SK-N-SH (cell line): ENCODE data around the gene PLXNA4. TPM values are rescaled to one million over a fixed set of nuclear protein-coding genes. Genes with fewer than 3 reads are reported as not detected.

ENCODE experiments used
- CTCF ChIA-PET: fragments of 300-600, 350-600 bp; formaldehyde crosslinking; extraction: SDS; loops from one replicate; lab custom pipeline; 2021; lab: Yijun Ruan, JAX
- POLR2A ChIA-PET: fragments of 350-600 bp; sonication (Branson Sonifier 250); formaldehyde crosslinking; extraction: SDS; loops from one replicate; lab custom pipeline; 2020; ENCODE audit warnings: antibody characterized with exemption, inconsistent platforms; lab: Yijun Ruan, JAX
- DNase-seq: peaks from one replicate; pipeline ENCODE4 v3.0.0; 2012
- H2AFZ ChIP-seq: fragments of 200-600 bp; sonication (generic); 2 replicates; pipeline ENCODE4 v1.8.1; 2016; ENCODE audit warnings: antibody characterized with exemption, mild to moderate bottlenecking, low read depth
- H3F3A ChIP-seq: fragments of 200-600 bp; sonication (generic); replicated peaks from 2 replicates; pipeline ENCODE3; 2016; ENCODE audit warnings: antibody characterized with exemption, mild to moderate bottlenecking; ENCODE audit not compliant: insufficient read depth
- H3K27ac ChIP-seq, 2 experiments: fragments of 200-500 bp in 1 of 2; fragments of 200-600 bp in 1 of 2; sonication (Bioruptor generic) in 1 of 2; sonication (generic), shearing (Covaris generic) in 1 of 2; 2 replicates each; pipeline versions ENCODE4 v1.5.1 to v1.6.1; 2014 to 2016; ENCODE audit warnings: low read depth in 2 of 2, inconsistent platforms in 1 of 2, low read length in 1 of 2, mild to moderate bottlenecking in 1 of 2, mixed read lengths in 1 of 2
- H3K27me3 ChIP-seq: fragments of 200-600 bp; sonication (generic), shearing (Covaris generic); 2 replicates; pipeline ENCODE4 v1.6.1; 2016; ENCODE audit warnings: mixed run types; ENCODE audit not compliant: insufficient read depth
- H3K36me3 ChIP-seq, 2 experiments: fragments of 200-500 bp in 1 of 2; fragments of 200-600 bp in 1 of 2; sonication (Bioruptor generic) in 1 of 2; sonication (generic) in 1 of 2; replicated peaks in 1 of 2; 2 replicates each; pipeline versions ENCODE3 to v1.5.1; 2014 to 2016; ENCODE audit warnings: low read length in 1 of 2, mild to moderate bottlenecking in 1 of 2; ENCODE audit not compliant: insufficient read depth in 2 of 2, control insufficient read depth in 1 of 2
- H3K4me1 ChIP-seq, 2 experiments: fragments of 200-500 bp in 1 of 2; fragments of 200-600 bp in 1 of 2; sonication (Bioruptor generic) in 1 of 2; sonication (generic), shearing (Covaris generic) in 1 of 2; 2 replicates each; pipeline versions ENCODE4 v1.5.1 to v1.6.1; 2014 to 2016; ENCODE audit warnings: low read depth in 1 of 2, low read length in 1 of 2, mixed run types in 1 of 2; ENCODE audit not compliant: insufficient read depth in 2 of 2, control insufficient read depth in 1 of 2
- H3K4me2 ChIP-seq: fragments of 200-600 bp; sonication (generic), shearing (Covaris generic); 2 replicates; pipeline ENCODE4 v1.6.1; 2017; ENCODE audit warnings: mixed run types
- H3K4me3 ChIP-seq, 2 experiments: fragments of 200-500 bp in 1 of 2; fragments of 200-600 bp in 1 of 2; sonication (Bioruptor generic) in 1 of 2; sonication (generic), shearing (Covaris generic) in 1 of 2; 2 replicates each; pipeline versions ENCODE4 v1.5.1 to v1.8.1; 2014 to 2016; ENCODE audit warnings: low read depth in 2 of 2, inconsistent platforms in 1 of 2, low read length in 1 of 2, mild to moderate bottlenecking in 1 of 2, mixed read lengths in 1 of 2, moderate library complexity in 1 of 2
- H3K79me2 ChIP-seq: fragments of 200-600 bp; sonication (generic); 2 replicates; pipeline ENCODE4 v1.8.1; 2017; ENCODE audit warnings: mild to moderate bottlenecking; ENCODE audit not compliant: insufficient read depth
- H3K9ac ChIP-seq: fragments of 200-600 bp; sonication (generic); 2 replicates; pipeline ENCODE4 v1.6.1; 2017; ENCODE audit warnings: mixed run types
- H3K9me2 ChIP-seq: fragments of 200-600 bp; sonication (generic); 2 replicates; pipeline ENCODE4 v1.6.1; 2017; ENCODE audit warnings: mixed run types
- H3K9me3 ChIP-seq: fragments of 200-600 bp; sonication (generic); 2 replicates; pipeline ENCODE4 v1.6.1; 2017; ENCODE audit warnings: mixed run types, mild to moderate bottlenecking, moderate library complexity
- H4K20me1 ChIP-seq: fragments of 200-600 bp; sonication (generic); 2 replicates; pipeline ENCODE4 v1.6.1; 2017; ENCODE audit warnings: mild to moderate bottlenecking, mixed run types; ENCODE audit not compliant: insufficient read depth
- CHD2 ChIP-seq: fragments of 150-350 bp; IDR thresholded peaks from 2 replicates; pipeline ENCODE4 v1.6.1; 2018; ENCODE audit warnings: low read length; ENCODE audit not compliant: partially characterized antibody
- EP300 ChIP-seq, 2 experiments: IDR thresholded peaks; 2 replicates each; pipeline versions ENCODE4 v1.4.0 to v1.6.1; 2012; ENCODE audit warnings: borderline replicate concordance in 1 of 2, low read depth in 1 of 2, low read length in 1 of 2
- FOSL2 ChIP-seq: IDR thresholded peaks from 2 replicates; pipeline ENCODE4 v1.4.0; 2012; ENCODE audit warnings: low read depth, mild to moderate bottlenecking, moderate library complexity, borderline replicate concordance
- GABPA ChIP-seq: IDR thresholded peaks from 2 replicates; pipeline ENCODE4 v1.4.0; 2012; ENCODE audit warnings: low read depth, mild to moderate bottlenecking
- GATA2 ChIP-seq: sonication (generic); formaldehyde crosslinking; IDR thresholded peaks from 2 replicates; pipeline ENCODE4 v1.5.0; 2020; ENCODE audit warnings: mild to moderate bottlenecking, missing genetic modification reagents
- JUND ChIP-seq: IDR thresholded peaks from 2 replicates; pipeline ENCODE4 v1.4.0; 2012
- MEF2A ChIP-seq: IDR thresholded peaks from 2 replicates; pipeline ENCODE4 v1.4.0; 2012; ENCODE audit warnings: low read depth, borderline replicate concordance
- MXI1 ChIP-seq: IDR thresholded peaks from 2 replicates; pipeline ENCODE4 v1.6.1; 2012; ENCODE audit warnings: mild to moderate bottlenecking, low read depth, low read length, improper control_type of control experiment
- NRF1 ChIP-seq: IDR thresholded peaks from 2 replicates; pipeline ENCODE4 v1.6.1; 2012; ENCODE audit warnings: low read depth, mild to moderate bottlenecking, low read length
- POLR2AphosphoS5 ChIP-seq: IDR thresholded peaks from 2 replicates; pipeline ENCODE4 v1.6.1; 2012; ENCODE audit warnings: low read depth, low read length
- RAD21 ChIP-seq: IDR thresholded peaks from 2 replicates; pipeline ENCODE4 v1.6.1; 2012; ENCODE audit warnings: mild to moderate bottlenecking, low read length
- RCOR1 ChIP-seq: fragments of 150-350 bp; IDR thresholded peaks from 2 replicates; pipeline ENCODE4 v1.6.1; 2017; ENCODE audit warnings: antibody characterized with exemption, low read length
- RFX5 ChIP-seq: IDR thresholded peaks from 2 replicates; pipeline ENCODE4 v1.6.1; 2012; ENCODE audit warnings: mild to moderate bottlenecking, improper control_type of control experiment, low read length
- SIN3A ChIP-seq: IDR thresholded peaks from 2 replicates; pipeline ENCODE4 v1.6.1; 2012; ENCODE audit warnings: low read depth, mild to moderate bottlenecking, low read length, moderate library complexity, borderline replicate concordance
- SMC3 ChIP-seq: IDR thresholded peaks from 2 replicates; pipeline ENCODE4 v1.6.1; 2012; ENCODE audit warnings: low read depth, low read length, improper control_type of control experiment
- TAF1 ChIP-seq: IDR thresholded peaks from 2 replicates; pipeline ENCODE4 v1.6.1; 2012; ENCODE audit warnings: low read depth, mild to moderate bottlenecking, low read length, moderate library complexity, borderline replicate concordance
- TCF12 ChIP-seq: IDR thresholded peaks from 2 replicates; pipeline ENCODE4 v1.4.0; 2012
- TEAD4 ChIP-seq: IDR thresholded peaks from 2 replicates; pipeline ENCODE4 v1.4.0; 2012; ENCODE audit warnings: mild to moderate bottlenecking, borderline replicate concordance; ENCODE audit not compliant: insufficient read depth
- USF2 ChIP-seq: fragments of 150-350 bp; IDR thresholded peaks from 2 replicates; pipeline ENCODE4 v1.6.1; 2017; ENCODE audit warnings: antibody characterized with exemption, low read length, low read depth, borderline replicate concordance
- YY1 ChIP-seq: IDR thresholded peaks from 2 replicates; pipeline ENCODE4 v1.4.0; 2012; ENCODE audit warnings: low read depth, mild to moderate bottlenecking
- WGBS: methylation state at CpG from one replicate; pipeline ENCODE4 v1.1.6; 2017; ENCODE audit warnings: low lambda C conversion rate; 5-methylcytosine and 5-hydroxymethylcytosine counted together
- polyA plus RNA-seq, 3 experiments: library from polyadenylated mRNA; depleted of rRNA; stranded (reverse); fragments of >200 nt; gene quantifications; 2 replicates each; pipeline ENCODE4 v1.2.3, GENCODE V29; 2012
- TF ChIP-seq, protein P1 (sequence below): IDR thresholded peaks from 2 replicates; pipeline ENCODE4 v1.4.0; 2012; ENCODE audit warnings: low read depth
- TF ChIP-seq, protein P2 (sequence below): IDR thresholded peaks from 2 replicates; pipeline ENCODE4; 2012
- TF ChIP-seq, protein P3 (sequence below): fragments of 200-600 bp; sonication (generic); IDR thresholded peaks from 2 replicates; pipeline ENCODE4 v1.6.1; 2017; ENCODE audit warnings: antibody characterized with exemption, mild to moderate bottlenecking, moderate library complexity
- TF ChIP-seq, protein P4 (sequence below): IDR thresholded peaks from 2 replicates; pipeline ENCODE4 v1.4.0; 2012; ENCODE audit warnings: low read depth, borderline replicate concordance

The PLXNA4 gene
- polyA plus RNA-seq, 1 of the 3 experiments (the other 2 are of a cell fraction), result 2.4 TPM

DNA sequence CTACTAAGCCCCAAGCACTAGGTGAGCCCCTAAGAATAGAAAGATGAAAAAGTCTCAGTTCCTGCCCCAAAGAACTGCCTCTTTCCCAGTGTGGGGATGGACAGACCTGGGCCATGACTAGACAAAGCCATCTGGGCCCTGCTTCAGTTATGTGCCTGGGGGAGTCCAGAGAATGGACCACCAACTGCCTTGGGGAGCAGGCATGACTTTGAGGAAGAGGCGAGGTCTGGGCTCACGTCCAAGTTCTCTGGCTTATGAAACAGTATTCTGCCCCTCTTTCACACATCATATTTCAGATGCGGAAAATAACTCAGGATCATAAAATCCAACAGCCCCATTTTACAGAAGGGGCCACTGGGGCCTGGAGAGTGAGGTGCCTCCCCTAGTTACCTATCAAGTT, 80.3 kb downstream of the PLXNA4 start (continued):
- TF ChIP-seq, protein P1, sequence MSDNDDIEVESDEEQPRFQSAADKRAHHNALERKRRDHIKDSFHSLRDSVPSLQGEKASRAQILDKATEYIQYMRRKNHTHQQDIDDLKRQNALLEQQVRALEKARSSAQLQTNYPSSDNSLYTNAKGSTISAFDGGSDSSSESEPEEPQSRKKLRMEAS, result no peak
- no peak for TF ChIP-seq SMC3
- no peak for TF ChIP-seq NRF1
- TF ChIP-seq, protein P2, sequence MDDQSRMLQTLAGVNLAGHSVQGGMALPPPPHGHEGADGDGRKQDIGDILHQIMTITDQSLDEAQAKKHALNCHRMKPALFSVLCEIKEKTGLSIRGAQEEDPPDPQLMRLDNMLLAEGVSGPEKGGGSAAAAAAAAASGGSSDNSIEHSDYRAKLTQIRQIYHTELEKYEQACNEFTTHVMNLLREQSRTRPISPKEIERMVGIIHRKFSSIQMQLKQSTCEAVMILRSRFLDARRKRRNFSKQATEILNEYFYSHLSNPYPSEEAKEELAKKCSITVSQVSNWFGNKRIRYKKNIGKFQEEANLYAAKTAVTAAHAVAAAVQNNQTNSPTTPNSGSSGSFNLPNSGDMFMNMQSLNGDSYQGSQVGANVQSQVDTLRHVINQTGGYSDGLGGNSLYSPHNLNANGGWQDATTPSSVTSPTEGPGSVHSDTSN, result no peak
- no peak for TF ChIP-seq TAF1
- TF ChIP-seq MXI1, result no peak
- TF ChIP-seq, protein P3, sequence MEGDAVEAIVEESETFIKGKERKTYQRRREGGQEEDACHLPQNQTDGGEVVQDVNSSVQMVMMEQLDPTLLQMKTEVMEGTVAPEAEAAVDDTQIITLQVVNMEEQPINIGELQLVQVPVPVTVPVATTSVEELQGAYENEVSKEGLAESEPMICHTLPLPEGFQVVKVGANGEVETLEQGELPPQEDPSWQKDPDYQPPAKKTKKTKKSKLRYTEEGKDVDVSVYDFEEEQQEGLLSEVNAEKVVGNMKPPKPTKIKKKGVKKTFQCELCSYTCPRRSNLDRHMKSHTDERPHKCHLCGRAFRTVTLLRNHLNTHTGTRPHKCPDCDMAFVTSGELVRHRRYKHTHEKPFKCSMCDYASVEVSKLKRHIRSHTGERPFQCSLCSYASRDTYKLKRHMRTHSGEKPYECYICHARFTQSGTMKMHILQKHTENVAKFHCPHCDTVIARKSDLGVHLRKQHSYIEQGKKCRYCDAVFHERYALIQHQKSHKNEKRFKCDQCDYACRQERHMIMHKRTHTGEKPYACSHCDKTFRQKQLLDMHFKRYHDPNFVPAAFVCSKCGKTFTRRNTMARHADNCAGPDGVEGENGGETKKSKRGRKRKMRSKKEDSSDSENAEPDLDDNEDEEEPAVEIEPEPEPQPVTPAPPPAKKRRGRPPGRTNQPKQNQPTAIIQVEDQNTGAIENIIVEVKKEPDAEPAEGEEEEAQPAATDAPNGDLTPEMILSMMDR, result no peak
- TF ChIP-seq JUND, result no peak
- TF ChIP-seq FOSL2, result no peak
- no peak for TF ChIP-seq TEAD4

DNA sequence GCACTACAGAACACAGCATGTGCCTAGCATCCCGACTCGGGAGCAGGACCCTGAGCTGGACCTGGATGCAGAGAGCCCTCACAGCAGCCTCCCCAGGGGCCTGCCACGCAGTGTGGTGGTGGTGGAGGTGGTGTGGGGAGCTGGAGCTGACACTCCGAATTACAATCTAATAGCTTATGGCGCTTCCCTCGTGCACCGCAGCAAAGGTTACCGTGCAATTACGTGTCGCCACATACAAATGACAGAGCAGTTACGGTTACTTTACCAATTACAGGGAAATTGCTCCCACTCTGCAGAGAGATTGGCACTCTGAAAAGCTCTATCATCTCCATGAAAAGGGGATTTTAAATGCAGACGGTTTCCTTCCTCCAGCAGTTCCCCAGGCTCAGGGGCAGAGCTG, 81.8 kb downstream of the PLXNA4 start:
- Histone ChIP-seq H3K9me2 (no peaks in the 10 kb centered on the region), H3K79me2 (no peaks in the 10 kb centered on the region), H3K27me3 (no peaks in the 10 kb centered on the region), H3K4me3 (no peak overlapping the region), H3K27ac (no peak overlapping the region), H3K4me1 (peaks cover 0 to 80% of the 10 kb centered on the region in 2 experiments; a peak in 2 of 4 replicates), H4K20me1 (no peaks in the 10 kb centered on the region; the same call in 1 of the 2 replicates), H3F3A (no peaks in the 10 kb centered on the region), H3K9ac (no peak overlapping the region), H3K36me3 (no peaks in the 10 kb centered on the region), H2AFZ (no peak overlapping the region), H3K4me2 (no peak overlapping the region), H3K9me3 (no peaks in the 10 kb centered on the region)
- TF ChIP-seq EP300 (IDR thresholded peaks at IDR 0.05; ENCODE audit: borderline replicate concordance in 1 of 2, low read depth in 1 of 2, low read length in 1 of 2) (no peak), SIN3A (no peak), CHD2 (no peak), MEF2A (no peak), GATA2 (no peak), FOSL2 (no peak), RAD21 (no peak), GABPA (no peak), TCF12 (no peak), USF2 (no peak), RFX5 (no peak), POLR2AphosphoS5 (no peak), TAF1 (no peak), YY1 (no peak), TEAD4 (no peak), RCOR1 (no peak)
- TF ChIP-seq, protein P1, result no peak
- TF ChIP-seq, protein P3, result no peak
- TF ChIP-seq, protein P2, result no peak
- TF ChIP-seq, protein P4, sequence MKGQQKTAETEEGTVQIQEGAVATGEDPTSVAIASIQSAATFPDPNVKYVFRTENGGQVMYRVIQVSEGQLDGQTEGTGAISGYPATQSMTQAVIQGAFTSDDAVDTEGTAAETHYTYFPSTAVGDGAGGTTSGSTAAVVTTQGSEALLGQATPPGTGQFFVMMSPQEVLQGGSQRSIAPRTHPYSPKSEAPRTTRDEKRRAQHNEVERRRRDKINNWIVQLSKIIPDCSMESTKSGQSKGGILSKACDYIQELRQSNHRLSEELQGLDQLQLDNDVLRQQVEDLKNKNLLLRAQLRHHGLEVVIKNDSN, result no peak
- ChIA-PET CTCF (interaction anchor here (1.1 to 2.0 kb wide), 5 partner anchors 19 to 176 kb away, joined by 3 to 9 read pairs (median 6); no protein-coding TSS in a partner anchor), POLR2A (no interaction called here)
- no peak for DNase-seq
- WGBS, result 77% methylated on average over 12 of the region's 12 CpGs
